HT-29 (cell line): ENCODE measurements around the gene ZNF766. TPM values are rescaled to one million over a fixed set of nuclear protein-coding genes. Genes with fewer than 3 reads are reported as not detected.

Experiments
- small RNA-seq: library from RNA; depleted of rRNA; stranded (forward); fragments of <200 nt; gene quantifications from one replicate; pipeline ENCODE3, GENCODE V24; 2014
- total RNA-seq: library from RNA; depleted of rRNA; stranded (reverse); fragments of >200 nt; shearing (Covaris generic); gene quantifications from 2 replicates; pipeline ENCODE4 v1.2.3, GENCODE V29; 2014; rRNA removed

ZNF766 gene
- total RNA-seq, 1 experiment from 2014 or later = 6.1 TPM

Small RNA genes within 50 kb of the gene (small RNA-seq; reads per million reads assigned to genes)
- not detected for gene MIR643
- not detected for gene MIR6801
- not detected for gene RF00019

Other genes starting within 250 kb of the ZNF766 start
- 6.0 and 7.4 TPM in 2 replicates for gene ZNF614, start 241.2 kb upstream of the ZNF766 start, total RNA-seq
- gene ZNF432, start 220.7 kb upstream of the ZNF766 start, total RNA-seq = 4.9 and 5.3 TPM in 2 replicates
- 6.7 and 8.7 TPM in 2 replicates for gene ZNF841, start 173.8 kb upstream of the ZNF766 start, total RNA-seq
- gene ZNF616, start 129.6 kb upstream of the ZNF766 start, total RNA-seq = 0.50 and 0.81 TPM in 2 replicates
- gene ZNF836, start 98.0 kb upstream of the ZNF766 start, total RNA-seq = 0.10 and 1.6 TPM in 2 replicates
- gene PPP2R1A, start 79.5 kb upstream of the ZNF766 start, total RNA-seq = 430 and 450 TPM in 2 replicates
- 0.51 and 0.73 TPM in 2 replicates for gene ZNF480, start 27.6 kb downstream of the ZNF766 start, total RNA-seq
- gene ZNF610, start 66.7 kb downstream of the ZNF766 start, total RNA-seq = not detected in 2 replicates
- gene ZNF880, start 100.3 kb downstream of the ZNF766 start, total RNA-seq = not detected in 2 replicates
- not detected in 2 replicates for gene ZNF528, start 128.3 kb downstream of the ZNF766 start, total RNA-seq
- gene ZNF534, start 159.6 kb downstream of the ZNF766 start, total RNA-seq = not detected in 2 replicates
- not detected in 2 replicates for gene ZNF578, start 184.0 kb downstream of the ZNF766 start, total RNA-seq